Measurements from ENCODE around the gene RNF17.

DNA sequence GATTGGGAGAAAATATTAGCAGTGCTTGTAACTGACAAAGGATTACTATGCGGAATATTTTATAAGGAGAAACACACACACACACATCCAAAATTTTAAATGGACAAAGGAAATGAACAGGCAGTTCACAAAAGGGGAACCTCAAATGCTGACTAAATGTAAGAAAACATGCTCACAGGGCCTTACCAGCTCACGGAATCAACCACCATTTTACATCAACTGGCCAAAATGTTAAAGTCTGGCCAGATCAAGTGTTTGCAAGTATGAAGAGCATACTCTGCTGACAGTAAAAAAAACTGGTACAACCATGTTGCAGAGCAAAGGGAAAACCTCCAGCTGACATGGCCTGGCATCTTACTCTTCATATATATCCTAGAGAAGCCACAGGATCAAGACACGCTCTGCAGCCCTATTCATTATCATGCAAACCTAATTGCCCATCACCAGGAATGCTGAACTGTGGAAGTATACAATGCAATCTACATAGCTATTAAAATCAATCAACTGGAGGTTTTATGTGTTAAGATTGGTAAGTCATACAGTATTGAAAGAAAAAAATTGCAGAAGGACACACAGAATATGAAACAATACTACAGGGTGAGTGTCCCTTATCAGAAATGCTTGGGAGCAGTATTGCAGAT is 124.4 kb downstream of the RNF17 start:
- TF ChIP-seq ELK4 (IDR thresholded peaks at IDR 0.05; ENCODE audit: borderline replicate concordance, low read depth, low read length) (no peak), ZFP69B (tag by site-specific recombination; IDR thresholded peaks at IDR 0.05) (no peak), REST (tag by site-specific recombination; IDR thresholded peaks at IDR 0.05) (no peak), ZNF274 (IDR thresholded peaks at IDR 0.05; ENCODE audit: low read length) (no peak), ZNF274 (tag by site-specific recombination; IDR thresholded peaks at IDR 0.05; ENCODE audit: borderline replicate concordance) (no peak), ZNF24 (tag by site-specific recombination; IDR thresholded peaks at IDR 0.05) (no peak), MEIS1 (CRISPR knock-in tag; IDR thresholded peaks at IDR 0.05; ENCODE audit: borderline replicate concordance) (no peak), PATZ1 (tag by site-specific recombination; IDR thresholded peaks at IDR 0.05) (no peak), KLF10 (tag by site-specific recombination; IDR thresholded peaks at IDR 0.05) (no peak), ZNF184 (tag by site-specific recombination; IDR thresholded peaks at IDR 0.05) (no peak), KLF9 (tag by site-specific recombination; IDR thresholded peaks at IDR 0.05; ENCODE audit: low read depth) (no peak), ZNF223 (tag by site-specific recombination; IDR thresholded peaks at IDR 0.05) (no peak), ZNF324 (tag by site-specific recombination; IDR thresholded peaks at IDR 0.05) (no peak)
- TF ChIP-seq, protein P1, sequence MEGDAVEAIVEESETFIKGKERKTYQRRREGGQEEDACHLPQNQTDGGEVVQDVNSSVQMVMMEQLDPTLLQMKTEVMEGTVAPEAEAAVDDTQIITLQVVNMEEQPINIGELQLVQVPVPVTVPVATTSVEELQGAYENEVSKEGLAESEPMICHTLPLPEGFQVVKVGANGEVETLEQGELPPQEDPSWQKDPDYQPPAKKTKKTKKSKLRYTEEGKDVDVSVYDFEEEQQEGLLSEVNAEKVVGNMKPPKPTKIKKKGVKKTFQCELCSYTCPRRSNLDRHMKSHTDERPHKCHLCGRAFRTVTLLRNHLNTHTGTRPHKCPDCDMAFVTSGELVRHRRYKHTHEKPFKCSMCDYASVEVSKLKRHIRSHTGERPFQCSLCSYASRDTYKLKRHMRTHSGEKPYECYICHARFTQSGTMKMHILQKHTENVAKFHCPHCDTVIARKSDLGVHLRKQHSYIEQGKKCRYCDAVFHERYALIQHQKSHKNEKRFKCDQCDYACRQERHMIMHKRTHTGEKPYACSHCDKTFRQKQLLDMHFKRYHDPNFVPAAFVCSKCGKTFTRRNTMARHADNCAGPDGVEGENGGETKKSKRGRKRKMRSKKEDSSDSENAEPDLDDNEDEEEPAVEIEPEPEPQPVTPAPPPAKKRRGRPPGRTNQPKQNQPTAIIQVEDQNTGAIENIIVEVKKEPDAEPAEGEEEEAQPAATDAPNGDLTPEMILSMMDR (tag by site-specific recombination; IDR thresholded peaks at IDR 0.05): no peak
